Neuronal stem cell (in vitro differentiated cells): ENCODE results near the gene ZFPL1.

Experiments
- DNase-seq: peaks from one replicate; pipeline ENCODE4 v3.0.0-alpha.2; 2013; ENCODE audit warnings: low spot score
- H2AFZ ChIP-seq: one replicate; pipeline ENCODE4 v1.6.1; 2013; ENCODE audit warnings: mild to moderate bottlenecking, low read length, inconsistent platforms
- H2AK5ac ChIP-seq: 2 replicates; pipeline ENCODE4 v1.6.1; 2013; ENCODE audit warnings: low read depth, mild to moderate bottlenecking, inconsistent platforms, low read length, moderate library complexity, mixed read lengths
- H2BK120ac ChIP-seq: 2 replicates; pipeline ENCODE4 v1.6.1; 2013; ENCODE audit warnings: low read depth, mild to moderate bottlenecking, inconsistent platforms, low read length, moderate library complexity, mixed read lengths
- H2BK12ac ChIP-seq: one replicate; pipeline ENCODE4 v1.6.1; 2013; ENCODE audit warnings: low read length, inconsistent platforms
- H2BK15ac ChIP-seq: 2 replicates; pipeline ENCODE4 v1.6.1; 2013; ENCODE audit warnings: mild to moderate bottlenecking, low read length, inconsistent platforms, mixed read lengths
- H2BK5ac ChIP-seq: one replicate; pipeline ENCODE4 v1.6.1; 2013; ENCODE audit warnings: inconsistent platforms, mild to moderate bottlenecking, low read length, moderate library complexity
- H3K14ac ChIP-seq: one replicate; pipeline ENCODE4 v1.6.1; 2013; ENCODE audit warnings: low read length, inconsistent platforms
- H3K18ac ChIP-seq: 2 replicates; pipeline ENCODE4 v1.6.1; 2013; ENCODE audit warnings: low read length, inconsistent platforms
- H3K23ac ChIP-seq: 2 replicates; pipeline ENCODE4 v1.6.1; 2013; ENCODE audit warnings: low read depth, mild to moderate bottlenecking, mixed read lengths, low read length, inconsistent platforms; ENCODE audit not compliant: poor library complexity
- H3K27ac ChIP-seq: replicated peaks from 3 replicates; pipeline ENCODE4 v1.5.1; 2013; ENCODE audit warnings: low read length, inconsistent platforms
- H3K27me3 ChIP-seq, 3 experiments: 2 replicates each; pipeline ENCODE4 v1.6.1; 2013; ENCODE audit warnings: low read length in 3 of 3, mild to moderate bottlenecking in 2 of 3, inconsistent platforms in 1 of 3, low read depth in 1 of 3, mixed read lengths in 1 of 3, moderate library complexity in 1 of 3; ENCODE audit not compliant: control insufficient read depth in 3 of 3, insufficient read depth in 3 of 3
- H3K36me3 ChIP-seq, 2 donors: replicated peaks in 1 of 2; 2 replicates each; pipeline ENCODE4 v1.6.1; 2013; ENCODE audit warnings: low read length in 2 of 2; ENCODE audit not compliant: control insufficient read depth in 2 of 2, insufficient read depth in 2 of 2
- H3K4ac ChIP-seq: 2 replicates; pipeline ENCODE4 v1.6.1; 2013; ENCODE audit warnings: inconsistent platforms, mild to moderate bottlenecking, low read length, moderate library complexity
- H3K4me1 ChIP-seq, 2 donors: 1 replicate in 1 of 2; 2 replicates in 1 of 2; pipeline ENCODE4 v1.6.1; 2013; ENCODE audit warnings: low read length in 2 of 2, low read depth in 1 of 2; ENCODE audit not compliant: control insufficient read depth in 2 of 2, insufficient read depth in 1 of 2
- H3K4me2 ChIP-seq: one replicate; pipeline ENCODE4 v1.6.1; 2013; ENCODE audit warnings: mild to moderate bottlenecking, low read length, inconsistent platforms; ENCODE audit not compliant: insufficient read depth, poor library complexity, severe bottlenecking
- H3K4me3 ChIP-seq, 2 donors: 2 replicates each; pipeline ENCODE4 v1.5.1; 2013; ENCODE audit warnings: low read length in 2 of 2, mild to moderate bottlenecking in 2 of 2, inconsistent platforms in 1 of 2, moderate library complexity in 1 of 2
- H3K79me1 ChIP-seq: one replicate; pipeline ENCODE4 v1.6.1; 2013; ENCODE audit warnings: low read depth, mild to moderate bottlenecking, inconsistent platforms, low read length, moderate library complexity
- H3K9ac ChIP-seq: one replicate; pipeline ENCODE4 v1.6.1; 2013; ENCODE audit warnings: mild to moderate bottlenecking, low read depth, low read length, inconsistent platforms; ENCODE audit not compliant: poor library complexity
- H3K9me3 ChIP-seq, 2 donors: replicated peaks in 1 of 2; 2 replicates each; pipeline versions ENCODE3 to v1.6.1; 2013; ENCODE audit warnings: low read length in 2 of 2, mild to moderate bottlenecking in 2 of 2, inconsistent platforms in 1 of 2, low read depth in 1 of 2, mixed read lengths in 1 of 2, moderate library complexity in 1 of 2; ENCODE audit not compliant: control insufficient read depth in 2 of 2, insufficient read depth in 1 of 2
- H4K8ac ChIP-seq: one replicate; pipeline ENCODE4 v1.6.1; 2013; ENCODE audit warnings: low read depth, mild to moderate bottlenecking, inconsistent platforms, low read length, moderate library complexity
- H4K91ac ChIP-seq: one replicate; pipeline ENCODE4 v1.6.1; 2013; ENCODE audit warnings: low read length, low read depth, mild to moderate bottlenecking, inconsistent platforms; ENCODE audit not compliant: poor library complexity
- WGBS, 2 donors: extraction: QIAGEN DNeasy Blood & Tissue Kit; methylation state at CpG; one replicate each; pipeline ENCODE4 v1.1.7; 2013; ENCODE audit warnings: missing lambda C conversion rate in 2 of 2, mixed read lengths in 1 of 2; ENCODE audit not compliant: insufficient read length in 2 of 2, insufficient replicate concordance in 1 of 2; ENCODE audit errors: extremely low coverage in 2 of 2; 5-methylcytosine and 5-hydroxymethylcytosine counted together

Gene ZFPL1

DNA sequence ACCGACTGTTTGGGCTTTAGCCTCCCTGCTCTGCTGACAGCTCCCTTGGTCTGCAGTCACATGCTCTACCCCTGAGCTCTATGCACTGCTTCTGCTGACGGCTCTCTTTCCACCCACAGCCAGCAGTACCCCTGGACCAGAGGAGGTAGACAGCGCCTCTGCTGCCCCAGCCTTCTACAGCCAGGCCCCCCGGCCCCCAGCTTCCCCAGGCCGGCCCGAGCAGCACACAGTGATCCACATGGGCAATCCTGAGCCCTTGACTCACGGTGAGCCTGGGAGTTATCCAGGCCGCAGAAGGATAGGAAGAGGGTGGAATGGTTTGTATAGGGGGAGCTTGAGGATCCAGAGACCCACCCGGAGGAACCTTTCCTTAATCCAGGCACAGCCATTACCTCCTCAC is 2.8 kb downstream of the ZFPL1 start:
- no peak overlapping the region for H4K91ac ChIP-seq
- H2BK12ac ChIP-seq = no peak overlapping the region
- H3K4ac ChIP-seq = no peak overlapping the region
- H3K23ac ChIP-seq = no peak overlapping the region
- H3K14ac ChIP-seq = no peak overlapping the region
- H2BK120ac ChIP-seq = no peak overlapping the region
- no CpG with 5 or more reads among the region's 9 CpGs for WGBS, 2 donors
- peaks cover 4 to 12% of the 10 kb centered on the region in 2 donors for H3K4me1 ChIP-seq
- H3K9ac ChIP-seq = no peak overlapping the region
- H3K36me3 ChIP-seq = peaks cover 25 to 63% of the 10 kb centered on the region in 2 donors
- no peak overlapping the region for H3K18ac ChIP-seq
- H3K27me3 ChIP-seq = no peaks in the 10 kb centered on the region
- no peak overlapping the region for H3K27ac ChIP-seq
- H4K8ac ChIP-seq = no peak overlapping the region
- no peak for DNase-seq
- H3K79me1 ChIP-seq = no peaks in the 10 kb centered on the region
- H2AFZ ChIP-seq = no peak overlapping the region
- no peaks in the 10 kb centered on the region for H3K9me3 ChIP-seq
- no peak overlapping the region for H3K4me3 ChIP-seq
- H2BK15ac ChIP-seq = no peak overlapping the region
- H3K4me2 ChIP-seq = no peak overlapping the region
- no peak overlapping the region for H2BK5ac ChIP-seq
- no peak overlapping the region for H2AK5ac ChIP-seq

GRCh38 chr11:65087216-65087615 is 3.2 kb downstream of the ZFPL1 start:
- no peak for DNase-seq
- Histone ChIP-seq H3K4ac (no peak overlapping the region), H2BK15ac (no peak overlapping the region), H3K27ac (no peak overlapping the region), H2BK12ac (no peak overlapping the region), H3K36me3 (peaks cover 23 to 59% of the 10 kb centered on the region in 2 donors), H4K91ac (no peak overlapping the region), H3K9me3 (no peaks in the 10 kb centered on the region), H3K27me3 (no peaks in the 10 kb centered on the region), H2AFZ (no peak overlapping the region), H3K18ac (no peak overlapping the region), H3K4me1 (peaks cover 4 to 12% of the 10 kb centered on the region in 2 donors), H2BK120ac (no peak overlapping the region), H3K4me3 (peak overlapping the region in 1 of 2 donors; percentile 39), H3K4me2 (no peak overlapping the region), H3K14ac (no peak overlapping the region), H3K23ac (no peak overlapping the region), H3K9ac (no peak overlapping the region), H3K79me1 (no peaks in the 10 kb centered on the region), H2AK5ac (no peak overlapping the region), H4K8ac (no peak overlapping the region), H2BK5ac (no peak overlapping the region)
- no CpG with 5 or more reads among the region's 11 CpGs for WGBS, 2 donors

DNA sequence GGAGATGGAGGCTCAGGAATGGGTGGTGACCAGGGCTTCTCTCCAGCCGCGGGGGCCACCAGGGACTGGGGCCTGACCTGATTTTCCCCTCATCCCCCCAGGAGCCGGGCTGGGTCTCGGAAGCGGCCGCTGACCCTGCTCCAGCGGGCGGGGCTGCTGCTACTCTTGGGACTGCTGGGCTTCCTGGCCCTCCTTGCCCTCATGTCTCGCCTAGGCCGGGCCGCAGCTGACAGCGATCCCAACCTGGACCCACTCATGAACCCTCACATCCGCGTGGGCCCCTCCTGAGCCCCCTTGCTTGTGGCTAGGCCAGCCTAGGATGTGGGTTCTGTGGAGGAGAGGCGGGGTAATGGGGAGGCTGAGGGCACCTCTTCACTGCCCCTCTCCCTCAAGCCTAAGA is 3.8 kb downstream of the ZFPL1 start:
- WGBS, 2 donors = no CpG with 5 or more reads among the region's 15 CpGs
- Histone ChIP-seq H3K4ac (no peak overlapping the region), H3K4me1 (peaks cover 4 to 8% of the 10 kb centered on the region in 2 donors)

GRCh38 chr11:65089621-65090020 is 5.6 kb downstream of the ZFPL1 start:
- Histone ChIP-seq H2BK120ac (no peak overlapping the region), H2BK15ac (no peak overlapping the region), H3K9me3 (no peaks in the 10 kb centered on the region), H3K27me3 (no peaks in the 10 kb centered on the region), H3K23ac (no peak overlapping the region), H3K4me2 (no peak overlapping the region), H2BK12ac (no peak overlapping the region), H2AK5ac (no peak overlapping the region), H3K79me1 (no peaks in the 10 kb centered on the region), H3K18ac (no peak overlapping the region), H2AFZ (no peak overlapping the region), H3K4me1 (peaks cover under 1 to 1% of the 10 kb centered on the region in 2 donors), H3K4me3 (no peak overlapping the region), H4K8ac (no peak overlapping the region), H3K27ac (no peak overlapping the region), H3K14ac (no peak overlapping the region), H2BK5ac (no peak overlapping the region), H3K9ac (no peak overlapping the region), H3K4ac (no peak overlapping the region), H3K36me3 (peaks cover 21 to 52% of the 10 kb centered on the region in 2 donors), H4K91ac (no peak overlapping the region)
- no CpG with 5 or more reads among the region's 4 CpGs for WGBS, 2 donors
- no peak for DNase-seq

More for the DNA sequence above, 3.8 kb downstream of the ZFPL1 start:
- no peak overlapping the region for H4K91ac ChIP-seq
- no peak overlapping the region for H3K27ac ChIP-seq
- no peak overlapping the region for H2BK120ac ChIP-seq
- H2BK5ac ChIP-seq = no peak overlapping the region
- H2BK12ac ChIP-seq = no peak overlapping the region
- no peak for DNase-seq
- H3K4me2 ChIP-seq = no peak overlapping the region
- peaks cover 21 to 55% of the 10 kb centered on the region in 2 donors for H3K36me3 ChIP-seq
- H2AFZ ChIP-seq = no peak overlapping the region
- no peaks in the 10 kb centered on the region for H3K79me1 ChIP-seq
- no peak overlapping the region for H3K14ac ChIP-seq
- H3K9ac ChIP-seq = no peak overlapping the region
- no peak overlapping the region for H3K18ac ChIP-seq
- H3K23ac ChIP-seq = no peak overlapping the region
- no peak overlapping the region for H2BK15ac ChIP-seq
- H4K8ac ChIP-seq = no peak overlapping the region
- no peaks in the 10 kb centered on the region for H3K27me3 ChIP-seq
- H3K4me3 ChIP-seq = no peak overlapping the region
- H3K9me3 ChIP-seq = no peaks in the 10 kb centered on the region
- no peak overlapping the region for H2AK5ac ChIP-seq
